ENCODE data around the gene SDK1.

DNA sequence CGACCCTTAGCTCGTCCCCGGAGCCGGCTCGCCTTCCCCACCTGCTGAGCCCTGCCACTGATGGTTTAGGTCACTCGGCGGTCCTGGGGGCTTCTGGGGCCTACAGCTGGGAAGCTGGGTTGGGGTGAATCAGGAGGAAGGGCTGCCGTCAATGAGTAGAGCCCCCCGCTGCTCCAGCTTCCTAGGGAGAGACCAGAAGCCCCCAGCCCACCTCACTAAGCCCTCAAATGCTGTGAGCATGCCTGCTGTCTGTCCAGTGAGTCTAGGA, 885.4 kb downstream of the SDK1 start:
- no peak for TF ChIP-seq POLR2A (IDR thresholded peaks at IDR 0.05; ENCODE audit: extremely low read depth, insufficient read length)
- TF ChIP-seq, protein P1, sequence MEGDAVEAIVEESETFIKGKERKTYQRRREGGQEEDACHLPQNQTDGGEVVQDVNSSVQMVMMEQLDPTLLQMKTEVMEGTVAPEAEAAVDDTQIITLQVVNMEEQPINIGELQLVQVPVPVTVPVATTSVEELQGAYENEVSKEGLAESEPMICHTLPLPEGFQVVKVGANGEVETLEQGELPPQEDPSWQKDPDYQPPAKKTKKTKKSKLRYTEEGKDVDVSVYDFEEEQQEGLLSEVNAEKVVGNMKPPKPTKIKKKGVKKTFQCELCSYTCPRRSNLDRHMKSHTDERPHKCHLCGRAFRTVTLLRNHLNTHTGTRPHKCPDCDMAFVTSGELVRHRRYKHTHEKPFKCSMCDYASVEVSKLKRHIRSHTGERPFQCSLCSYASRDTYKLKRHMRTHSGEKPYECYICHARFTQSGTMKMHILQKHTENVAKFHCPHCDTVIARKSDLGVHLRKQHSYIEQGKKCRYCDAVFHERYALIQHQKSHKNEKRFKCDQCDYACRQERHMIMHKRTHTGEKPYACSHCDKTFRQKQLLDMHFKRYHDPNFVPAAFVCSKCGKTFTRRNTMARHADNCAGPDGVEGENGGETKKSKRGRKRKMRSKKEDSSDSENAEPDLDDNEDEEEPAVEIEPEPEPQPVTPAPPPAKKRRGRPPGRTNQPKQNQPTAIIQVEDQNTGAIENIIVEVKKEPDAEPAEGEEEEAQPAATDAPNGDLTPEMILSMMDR (IDR thresholded peaks at IDR 0.05; ENCODE audit: low read depth, low read length), result no peak
- TF ChIP-seq, protein P2, sequence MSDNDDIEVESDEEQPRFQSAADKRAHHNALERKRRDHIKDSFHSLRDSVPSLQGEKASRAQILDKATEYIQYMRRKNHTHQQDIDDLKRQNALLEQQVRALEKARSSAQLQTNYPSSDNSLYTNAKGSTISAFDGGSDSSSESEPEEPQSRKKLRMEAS (IDR thresholded peaks at IDR 0.05; ENCODE audit: low read depth, low read length), result no peak

Data from NB4 (cell line).